Cardiac septum (tissue), 1 donor: Measurements from ENCODE around the gene PRKACB. TPM values are rescaled to one million over a fixed set of nuclear protein-coding genes. Genes with fewer than 3 reads are reported as not detected.
A peak's percentile ranks its signal among the peaks of the same experiment; 100 is the strongest.
"Not testable (repeated sequence)": the region's sequence is repeated elsewhere in the genome, so short reads cannot be mapped to it uniquely, and the experiment has no call there.

Source experiments
- DNase-seq: peaks from one replicate; pipeline ENCODE4 v3.0.0-alpha.2; 2020; ENCODE audit warnings: low spot score
- intact Hi-C: fragments of 100-400 bp; cut with DNase I; formaldehyde crosslinking; loops from one replicate; pipeline ENCODE4 v1.14.0; 2022
- total RNA-seq: library from RNA; stranded (reverse); fragmentation: NEBNext Ultra II Directional; extraction: Animal tissue kit (Norgen Biotek cat#: 25700); gene quantifications from one replicate; pipeline ENCODE4 v1.2.1, GENCODE V29; 2021
- donor health status: DM: no; HTN: no; CAD: no.

The PRKACB gene
- total RNA-seq, 1 donor from 2014 or later: 41.8 TPM

DNA sequence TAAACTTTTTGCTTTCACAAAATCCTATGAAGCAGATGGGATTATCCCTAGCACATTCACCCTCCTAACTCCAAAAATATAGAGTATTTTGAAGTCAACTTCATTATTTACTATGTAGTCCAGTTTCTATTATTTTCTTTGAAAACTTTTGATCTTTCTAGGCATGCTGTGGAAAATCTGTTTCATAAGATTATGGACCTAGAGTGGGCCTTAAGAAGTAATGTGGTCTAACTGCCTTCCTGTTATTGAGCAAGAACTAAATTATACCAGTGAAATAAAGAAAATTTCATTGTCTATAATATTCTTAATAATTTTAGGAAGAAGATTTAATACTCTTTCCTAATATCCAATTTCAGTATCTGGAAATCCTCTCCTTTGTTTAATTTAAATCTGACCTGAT is 58.1 kb downstream of the PRKACB start:
- no peak for DNase-seq
- intact Hi-C loops: no loop called here

DNA sequence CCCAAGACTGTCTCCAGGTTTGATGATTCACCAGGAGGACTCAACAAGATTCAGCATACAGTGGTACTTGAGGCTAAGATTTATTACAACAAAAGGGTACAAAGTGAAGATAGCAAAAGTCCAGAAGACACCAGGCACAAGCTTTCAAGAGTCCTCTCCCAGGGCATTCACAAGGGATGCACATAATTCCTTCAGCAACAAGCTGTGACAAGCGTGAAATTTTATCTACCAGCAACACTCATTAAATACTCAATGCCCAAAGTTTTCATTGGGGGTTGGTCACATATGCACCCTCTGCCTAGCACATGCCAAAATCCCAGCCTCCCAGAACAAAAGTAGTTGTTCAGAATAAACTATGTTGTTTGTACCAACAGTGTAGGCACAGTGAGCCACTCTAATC is 62.3 kb downstream of the PRKACB start:
- intact Hi-C loops: no loop called here

DNA sequence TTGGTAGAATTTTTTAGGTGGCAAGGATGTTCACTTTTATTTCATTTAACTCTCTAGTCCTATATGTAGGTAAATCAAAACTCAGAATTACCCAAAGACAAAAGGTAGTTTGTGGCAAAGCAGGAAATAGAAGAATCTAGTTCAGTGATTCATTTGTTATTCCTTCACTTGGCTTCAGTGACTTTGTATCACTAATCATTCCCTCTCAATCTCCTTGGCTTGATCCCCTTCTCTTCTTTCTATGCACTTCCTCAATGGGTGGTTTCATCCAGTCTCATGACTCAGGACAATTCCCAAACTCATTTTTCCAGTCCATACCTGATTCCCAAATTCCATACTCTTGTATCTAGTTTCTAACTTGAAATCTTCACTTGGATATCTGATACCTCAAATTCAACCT is 64.9 kb downstream of the PRKACB start:
- no peak for DNase-seq
- intact Hi-C loops: no loop called here

More for the DNA sequence above, 62.3 kb downstream of the PRKACB start:
- no peak for DNase-seq

DNA sequence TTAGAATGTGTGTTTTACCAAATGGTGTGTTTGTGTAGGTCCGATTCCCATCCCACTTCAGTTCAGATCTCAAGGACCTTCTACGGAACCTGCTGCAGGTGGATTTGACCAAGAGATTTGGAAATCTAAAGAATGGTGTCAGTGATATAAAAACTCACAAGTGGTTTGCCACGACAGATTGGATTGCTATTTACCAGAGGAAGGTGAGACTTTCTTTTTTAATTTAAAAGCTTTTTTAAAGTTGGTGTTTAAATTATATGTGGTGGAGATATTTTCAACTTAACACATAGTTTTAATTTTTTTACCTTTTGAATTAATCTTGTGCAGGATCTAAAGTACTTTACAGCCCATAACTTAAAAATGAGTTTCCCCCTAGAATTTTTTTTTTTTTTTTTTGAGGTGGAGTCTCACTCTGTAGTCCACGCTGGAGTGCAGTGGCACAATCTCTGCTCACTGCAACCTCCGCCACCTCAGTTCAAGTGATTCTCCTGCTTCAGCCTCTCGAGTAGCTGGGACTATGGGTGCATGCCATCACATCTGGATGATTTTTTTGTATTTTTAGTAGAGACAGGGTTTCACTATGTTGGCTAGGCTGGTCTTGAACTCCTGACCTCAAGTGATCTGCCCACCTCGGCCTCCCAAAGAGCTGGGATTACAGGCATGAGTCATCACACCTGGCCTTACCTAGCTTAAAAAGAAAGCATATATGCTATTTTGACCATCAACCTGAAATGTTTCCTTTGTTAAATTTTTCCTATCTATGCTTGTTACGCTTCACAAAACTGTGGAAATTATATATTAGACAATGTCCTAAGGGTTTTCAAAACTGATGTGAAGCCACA is 70.3 kb downstream of the PRKACB start:
- intact Hi-C loops: no loop called here
- no peak for DNase-seq

DNA sequence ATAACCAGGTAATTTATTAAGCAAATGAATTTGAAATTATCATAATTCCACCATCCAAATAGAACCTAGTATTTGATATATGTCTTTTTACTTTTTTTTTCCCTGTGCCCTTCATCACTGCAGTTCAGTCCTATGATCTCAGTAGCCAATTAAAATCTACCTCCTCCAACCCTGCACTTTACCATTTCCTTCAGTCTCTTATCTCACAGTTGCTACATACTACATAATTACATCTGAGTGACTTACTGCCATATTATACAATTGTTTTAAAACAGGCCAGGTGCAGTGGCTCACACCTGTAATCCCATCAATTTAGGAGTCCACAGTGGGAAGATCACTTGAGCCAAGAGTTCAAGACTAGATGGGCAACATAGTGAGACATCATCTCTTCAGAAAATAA is 73.2 kb downstream of the PRKACB start:
- no peak for DNase-seq
- intact Hi-C loops: no loop called here

DNA sequence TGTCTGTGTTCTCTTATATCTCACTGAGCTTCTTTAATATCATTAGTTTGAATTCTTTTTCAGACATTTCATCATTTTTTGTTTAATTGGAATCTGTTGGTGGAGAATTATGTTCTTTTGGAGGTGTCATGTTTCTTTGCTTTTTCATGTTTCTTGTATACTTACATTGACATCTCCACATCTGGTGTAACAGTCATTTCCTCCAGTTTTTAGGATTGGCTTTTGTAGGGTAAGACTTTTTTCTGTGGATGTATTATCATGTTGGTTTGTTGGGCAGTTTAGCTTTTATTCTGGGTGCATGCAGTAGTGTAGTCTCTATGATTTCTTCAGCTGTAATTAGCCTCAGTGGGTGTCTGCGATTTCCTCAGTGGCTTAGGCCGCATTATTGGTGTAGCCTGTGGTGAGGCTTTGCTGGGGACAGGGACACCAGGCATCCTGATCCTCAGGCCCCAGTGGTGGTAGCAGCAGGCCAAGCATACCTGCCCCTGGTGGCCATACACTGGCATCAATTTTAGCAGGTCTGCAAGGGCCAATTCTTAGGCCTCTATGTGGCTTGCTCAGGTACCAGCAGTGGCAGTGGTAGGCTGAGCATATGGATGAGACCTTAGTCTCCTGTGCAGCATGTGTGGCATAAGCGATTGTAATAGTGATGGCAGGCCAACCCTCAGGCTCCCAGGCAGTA is 79.8 kb downstream of the PRKACB start:
- DNase-seq: no peak

DNA sequence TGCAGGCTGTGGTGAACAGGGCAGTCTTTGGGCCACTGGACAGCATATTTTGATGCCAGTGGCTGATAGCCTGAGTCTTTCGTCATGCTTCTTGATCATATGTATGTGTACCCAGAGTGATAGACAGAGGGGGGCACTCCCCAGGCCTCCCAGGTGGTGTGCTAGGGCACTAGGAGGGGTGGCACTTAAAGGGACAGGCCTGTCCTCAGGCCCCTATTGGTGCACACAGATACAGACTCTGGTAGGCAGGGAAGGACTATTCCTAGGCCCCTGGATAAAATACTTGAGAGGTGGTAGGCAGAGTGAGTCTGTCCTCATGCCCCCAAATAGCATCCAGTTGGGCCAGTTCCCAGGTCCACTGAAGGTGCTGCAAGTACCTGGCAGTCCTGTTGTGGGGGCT is 80.8 kb downstream of the PRKACB start:
- DNase-seq: no peak
- intact Hi-C loops: no loop called here

More for the DNA sequence above, 79.8 kb downstream of the PRKACB start:
- intact Hi-C loops: no loop called here

DNA sequence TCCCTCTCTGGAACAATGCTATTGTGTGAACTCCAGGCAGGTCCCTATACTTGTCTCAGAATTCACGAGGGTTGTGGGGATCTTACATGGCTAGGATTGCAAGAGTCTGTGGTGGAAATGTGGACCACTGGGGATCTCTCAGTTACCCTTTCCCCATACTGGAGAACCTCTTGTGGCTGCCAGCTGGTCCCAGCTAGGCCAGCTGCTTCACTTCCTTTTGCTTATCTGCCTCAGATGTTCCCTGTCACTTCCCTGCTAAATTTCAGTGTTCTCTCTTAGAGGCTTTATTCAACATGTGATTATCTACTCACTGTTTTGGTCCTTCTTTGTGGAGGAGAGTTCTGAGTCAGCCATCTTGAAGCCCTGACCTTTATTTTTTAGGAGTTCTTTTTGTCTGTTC is 81.6 kb downstream of the PRKACB start:
- intact Hi-C loops: no loop called here
- DNase-seq: no peak

DNA sequence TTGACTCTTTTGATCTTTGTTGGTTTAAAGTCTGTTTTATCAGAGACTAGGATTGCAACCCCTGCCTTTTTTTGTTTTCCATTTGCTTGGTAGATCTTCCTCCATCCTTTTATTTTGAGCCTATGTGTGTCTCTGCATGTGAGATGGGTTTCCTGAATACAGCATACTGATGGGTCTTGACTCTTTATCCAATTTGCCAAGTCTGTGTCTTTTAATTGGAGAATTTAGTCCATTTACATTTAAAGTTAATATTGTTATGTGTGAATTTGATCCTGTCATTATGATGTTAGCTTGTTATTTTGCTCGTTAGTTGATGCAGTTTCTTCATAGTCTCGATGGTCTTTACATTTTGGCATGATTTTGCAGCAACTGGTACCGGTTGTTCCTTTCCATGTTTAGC is 88.6 kb downstream of the PRKACB start:
- intact Hi-C loops, DNase-seq: not testable (repeated sequence)

DNA sequence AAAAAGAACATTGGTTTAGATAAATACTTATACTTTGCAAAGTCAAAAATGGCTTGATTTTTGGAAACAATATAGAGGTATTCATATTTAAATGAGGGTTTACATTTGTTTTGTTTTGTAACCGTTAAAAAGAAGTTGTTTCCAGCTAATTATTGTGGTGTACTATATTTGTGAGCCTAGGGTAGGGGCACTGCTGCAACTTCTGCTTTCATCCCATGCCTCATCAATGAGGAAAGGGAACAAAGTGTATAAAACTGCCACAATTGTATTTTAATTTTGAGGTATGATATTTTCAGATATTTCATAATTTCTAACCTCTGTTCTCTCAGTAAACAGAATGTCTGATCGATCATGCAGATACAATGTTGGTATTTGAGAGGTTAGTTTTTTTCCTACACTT is 92.2 kb downstream of the PRKACB start:
- intact Hi-C loops: no loop called here

DNA sequence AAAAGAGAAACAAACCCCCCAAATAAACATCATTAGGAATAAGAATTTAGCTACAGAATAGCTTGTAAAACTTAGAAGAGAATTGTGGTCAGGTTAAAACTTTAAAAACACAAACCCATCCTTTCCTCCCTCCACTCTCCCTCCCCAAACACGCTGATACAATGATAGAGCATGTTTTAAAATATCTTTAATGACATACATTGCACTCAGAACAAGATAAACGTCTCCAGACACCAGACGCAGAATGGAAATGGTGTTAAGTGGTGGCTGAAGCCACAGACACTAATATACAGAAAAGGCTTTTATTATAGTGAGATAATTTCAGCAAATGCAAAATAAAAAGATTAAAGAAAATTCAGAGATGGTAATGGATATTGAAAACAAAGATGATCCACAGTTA is 98.6 kb downstream of the PRKACB start:
- intact Hi-C loops: no loop called here
- DNase-seq: no peak

More for the DNA sequence above, 92.2 kb downstream of the PRKACB start:
- no peak for DNase-seq

DNA sequence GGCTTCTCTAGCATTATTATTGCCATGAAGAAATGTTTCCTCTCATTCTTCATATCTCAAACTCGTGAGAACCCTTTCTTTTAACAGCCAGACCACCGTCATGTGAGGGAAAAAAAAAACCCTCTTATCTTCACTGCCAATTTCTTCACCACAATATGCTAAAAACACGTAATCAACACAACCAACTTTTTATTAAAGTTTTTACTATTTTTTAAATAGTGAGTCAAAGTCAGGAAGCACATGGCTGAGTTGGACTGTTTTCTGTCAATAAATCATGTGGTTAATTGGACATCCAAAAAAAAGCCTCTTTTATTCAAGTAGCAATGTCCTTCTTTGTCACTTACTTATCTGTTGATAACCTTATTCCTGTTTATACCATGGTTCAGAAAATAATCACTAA is 101.5 kb downstream of the PRKACB start:
- no peak for DNase-seq
- intact Hi-C loops: no loop called here

DNA sequence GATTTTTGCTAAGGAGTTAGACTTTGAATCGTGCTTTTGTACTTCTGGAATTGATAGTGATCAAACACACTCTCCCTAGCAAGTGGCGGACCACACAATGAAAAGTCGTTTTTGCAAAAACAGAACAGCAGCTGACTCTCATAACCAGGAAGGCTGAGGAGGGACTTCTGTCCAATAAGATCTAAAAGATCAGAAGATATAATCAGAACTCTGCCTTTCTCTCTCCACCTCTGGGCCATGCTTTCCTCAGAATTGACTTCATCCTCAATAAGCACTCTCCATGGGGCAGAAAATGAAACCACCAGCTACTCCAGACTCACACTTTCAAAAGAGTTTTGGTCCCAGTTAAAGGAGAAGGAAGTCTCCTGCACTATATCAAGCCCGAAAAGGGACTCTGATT is 102.1 kb downstream of the PRKACB start:
- intact Hi-C loops: no loop called here
- no peak for DNase-seq

DNA sequence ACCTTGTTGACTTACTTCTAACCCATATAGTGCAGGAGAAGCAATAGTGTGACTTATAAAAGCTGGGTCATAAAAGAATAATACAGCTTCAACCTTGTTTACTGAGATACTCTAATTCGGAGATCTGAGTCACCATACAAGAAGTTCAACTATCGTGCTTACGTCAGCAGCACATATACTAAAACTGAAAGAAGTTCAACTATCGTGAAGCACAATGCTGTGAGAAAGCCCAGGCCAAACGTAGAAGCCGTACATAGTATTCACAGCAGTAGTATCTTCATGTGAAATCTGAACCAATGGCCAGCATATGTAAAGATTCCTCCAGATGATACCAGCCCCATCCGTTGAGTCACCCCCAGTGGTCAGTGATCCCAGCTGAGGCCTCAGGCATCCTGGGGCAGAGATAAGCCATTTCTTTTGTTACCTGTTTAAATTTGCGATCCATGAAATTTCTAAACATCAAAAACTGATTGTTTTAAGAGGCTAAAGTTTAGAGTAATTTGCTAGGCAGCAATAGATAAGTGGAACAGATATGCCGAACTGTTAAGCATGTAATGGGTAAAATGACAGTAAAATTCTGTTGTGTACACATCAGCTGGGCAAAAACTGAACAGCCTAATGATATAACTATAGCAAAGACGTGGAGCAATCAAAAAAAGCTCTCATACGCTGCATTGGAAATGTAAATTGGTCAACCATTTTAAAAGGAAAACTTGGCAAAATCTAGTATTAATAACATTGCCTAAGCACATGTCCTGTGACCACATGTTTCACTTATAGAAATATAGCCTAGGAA is 103.6 kb downstream of the PRKACB start:
- intact Hi-C loops: no loop called here
- no peak for DNase-seq

DNA sequence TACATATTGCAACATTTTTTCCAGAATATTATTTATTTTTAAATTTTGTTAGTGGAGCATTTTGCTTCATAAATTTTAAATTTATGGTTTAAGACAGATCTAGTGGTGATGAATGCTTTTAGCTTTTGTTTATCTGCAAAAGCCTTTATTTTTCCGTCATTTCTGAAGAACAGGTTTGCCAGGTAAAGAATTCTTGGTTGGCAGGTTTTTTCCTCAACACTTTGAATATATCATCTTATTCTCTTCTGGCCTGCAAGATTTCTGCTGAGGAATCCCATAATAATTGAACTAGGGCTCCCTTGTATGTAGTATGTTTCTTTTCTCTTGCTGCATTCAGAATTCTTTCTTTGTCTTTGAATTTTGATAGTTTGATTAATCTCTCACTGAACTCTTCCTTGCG is 106.6 kb downstream of the PRKACB start:
- intact Hi-C loops: no loop called here
- no peak for DNase-seq

DNA sequence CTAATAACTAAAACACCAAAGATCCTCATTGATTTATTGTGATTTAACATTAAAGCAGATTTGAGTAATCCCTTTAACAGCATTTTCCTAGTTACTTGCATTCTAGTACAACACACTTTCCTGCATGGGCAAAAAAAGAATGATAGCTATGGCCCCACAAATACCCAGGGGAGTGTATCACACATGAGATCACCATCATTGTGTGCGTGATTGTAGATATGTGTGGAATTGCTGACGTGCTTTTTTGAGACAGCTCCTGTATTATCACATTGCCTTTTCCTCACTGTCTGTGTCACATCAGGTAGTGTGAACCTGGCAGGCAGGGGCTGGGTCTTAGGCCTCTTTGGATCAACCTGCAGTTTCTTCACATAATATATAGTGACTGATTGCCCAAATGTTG is 109.0 kb downstream of the PRKACB start:
- intact Hi-C loops: no loop called here
- DNase-seq: no peak

DNA sequence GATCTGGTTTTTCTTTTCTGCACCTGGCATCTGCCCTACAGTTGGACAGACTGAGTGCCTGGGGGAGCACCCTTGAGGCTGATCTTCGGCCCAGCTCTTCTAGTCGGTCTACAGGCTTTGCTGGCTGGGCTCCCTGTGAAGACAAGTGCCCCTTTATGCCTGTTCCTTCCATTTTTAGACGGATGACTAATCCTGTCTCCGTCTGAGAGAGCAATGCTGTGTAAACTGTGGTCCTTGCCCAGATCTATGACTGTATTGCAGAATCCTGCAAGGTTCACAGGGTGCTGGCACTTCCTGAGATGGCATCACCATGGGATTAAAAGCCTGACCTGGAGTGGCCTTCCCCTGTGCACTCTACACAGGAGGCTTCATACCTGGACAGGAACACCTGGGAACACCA is 109.8 kb downstream of the PRKACB start:
- intact Hi-C loops: no loop called here
- peak; percentile 76 for DNase-seq

DNA sequence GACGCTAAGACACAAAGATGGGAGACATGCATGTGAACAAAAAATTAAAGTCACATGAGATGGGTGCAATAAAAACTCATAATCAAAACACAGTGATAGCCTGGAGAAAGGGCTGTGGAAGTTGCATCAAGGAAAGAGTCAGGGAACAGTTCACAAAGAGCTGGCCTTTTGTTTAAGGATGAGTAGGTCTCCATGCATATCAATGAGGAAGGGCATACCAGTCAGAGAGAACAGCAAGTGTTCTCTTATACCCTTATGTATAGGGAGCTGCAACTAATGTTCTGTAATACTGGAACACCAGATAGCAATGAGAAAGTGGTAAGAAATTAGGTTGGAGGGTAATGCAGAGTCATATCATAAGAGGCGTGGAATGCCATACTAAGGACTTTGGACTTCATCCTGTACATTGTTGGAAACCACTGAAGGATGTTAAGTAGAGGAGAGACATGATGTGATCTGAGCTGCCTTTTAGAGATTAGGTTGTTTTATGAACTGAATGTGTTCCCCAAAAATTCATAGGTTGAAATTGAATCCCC is 110.7 kb downstream of the PRKACB start:
- no peak for DNase-seq
- intact Hi-C loops: no loop called here

DNA sequence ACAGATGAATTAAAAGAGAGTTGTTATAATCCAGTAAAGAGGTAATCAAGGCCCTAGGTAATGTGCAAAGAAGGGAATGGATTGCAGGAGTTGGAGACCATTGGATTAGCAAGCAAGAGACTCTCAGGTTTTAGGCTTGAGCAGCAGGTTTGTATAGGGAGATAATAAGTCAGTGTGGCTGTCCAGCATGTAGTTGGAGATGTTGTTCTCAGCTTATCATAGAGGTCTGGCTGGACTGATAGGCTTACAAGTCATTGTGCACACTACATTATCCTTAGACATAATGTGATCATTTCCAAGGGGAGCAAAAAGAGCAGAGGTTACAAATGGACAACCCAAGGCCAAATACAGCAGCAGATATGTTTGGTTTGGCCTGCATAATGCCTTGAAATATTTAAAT is 111.5 kb downstream of the PRKACB start:
- intact Hi-C loops: no loop called here
- no peak for DNase-seq

DNA sequence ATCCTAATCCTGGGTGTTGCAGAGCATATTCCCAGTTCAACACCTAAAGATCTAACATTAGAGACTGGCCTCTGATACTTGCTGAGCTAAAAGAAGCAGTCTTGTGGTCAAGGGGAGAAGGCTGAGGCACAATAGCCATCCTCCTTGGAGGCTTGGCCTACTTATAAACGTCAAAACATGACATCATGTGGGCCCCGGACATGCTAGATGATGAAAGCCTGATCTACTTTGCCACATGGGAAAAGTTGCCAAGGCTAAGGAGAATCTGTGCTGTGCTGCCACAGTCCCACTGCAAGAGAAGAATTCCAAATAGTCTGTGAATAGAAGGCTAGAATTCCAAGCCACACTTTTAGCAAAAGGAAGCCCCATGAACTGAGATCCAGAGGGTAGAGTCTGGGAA is 113.5 kb downstream of the PRKACB start:
- intact Hi-C loops: no loop called here

More for the DNA sequence above, 113.5 kb downstream of the PRKACB start:
- no peak for DNase-seq
